Large intestine (tissue), 3 donors: ENCODE results near the gene NOTCH2. TPM values are rescaled to one million over a fixed set of nuclear protein-coding genes. Genes with fewer than 3 reads are reported as not detected.

Experiments used
- DNase-seq, 2 donors: peaks; one replicate each; pipeline versions ENCODE4 v3.0.0 to v3.0.0-alpha.2; 2013
- H3K27ac ChIP-seq: one replicate; pipeline ENCODE4 v1.5.1; 2013; ENCODE audit warnings: low read length
- H3K27me3 ChIP-seq: 2 replicates; pipeline ENCODE4 v1.6.1; 2013; ENCODE audit warnings: low read length; ENCODE audit not compliant: control insufficient read depth, insufficient read depth
- H3K36me3 ChIP-seq: 2 replicates; pipeline ENCODE4 v1.6.1; 2013; ENCODE audit warnings: low read length; ENCODE audit not compliant: control insufficient read depth, insufficient read depth
- H3K4me1 ChIP-seq: one replicate; pipeline ENCODE4 v1.6.1; 2013; ENCODE audit warnings: low read length; ENCODE audit not compliant: control insufficient read depth, insufficient read depth
- H3K4me3 ChIP-seq: one replicate; pipeline ENCODE4 v1.5.1; 2013; ENCODE audit warnings: low read length
- H3K9me3 ChIP-seq: one replicate; pipeline ENCODE4 v1.6.1; 2013; ENCODE audit warnings: mild to moderate bottlenecking, low read depth, low read length, moderate library complexity; ENCODE audit not compliant: control insufficient read depth
- WGBS: methylation state at CpG from one replicate; pipeline ENCODE4 v1.1.5; 2013; ENCODE audit warnings: low lambda C conversion rate; ENCODE audit not compliant: insufficient coverage; 5-methylcytosine and 5-hydroxymethylcytosine counted together
- polyA plus RNA-seq: library from polyadenylated mRNA; unstranded; fragments of 120-200 nt; gene quantifications from one replicate; pipeline ENCODE4 v1.2.1, GENCODE V29; 2013

The NOTCH2 gene
- polyA plus RNA-seq, 1 donor = 22.6 TPM

DNA sequence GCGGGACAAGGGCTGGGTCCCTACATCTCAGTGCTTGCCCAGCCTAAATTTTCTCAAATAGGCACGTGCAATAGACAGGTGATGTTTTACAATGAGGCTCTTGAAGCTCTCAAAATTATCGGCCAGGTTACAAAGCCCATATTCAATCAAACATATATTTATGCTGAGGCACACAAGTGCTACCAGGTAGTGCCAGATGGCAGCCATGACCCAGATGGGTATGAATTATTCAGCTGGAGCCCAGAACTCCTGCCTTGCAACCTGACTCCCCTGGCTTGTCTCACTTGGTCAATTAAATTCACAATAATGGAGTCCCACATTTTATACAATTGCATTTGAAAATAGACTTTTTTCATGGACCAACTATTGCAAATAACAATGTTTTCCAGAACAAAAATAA, 160.8 kb downstream of the NOTCH2 start:
- H3K27ac ChIP-seq = no peak overlapping the region
- H3K4me1 ChIP-seq = peaks cover 4% of the 10 kb centered on the region
- H3K4me3 ChIP-seq = no peak overlapping the region
- H3K27me3 ChIP-seq = no peaks in the 10 kb centered on the region
- WGBS = no CpG with 5 or more reads among the region's 3 CpGs
- H3K36me3 ChIP-seq = no peaks in the 10 kb centered on the region
- no peak for DNase-seq
- no peaks in the 10 kb centered on the region for H3K9me3 ChIP-seq

- H3K4me3 ChIP-seq = no peak overlapping the region
- no peaks in the 10 kb centered on the region for H3K27me3 ChIP-seq
- H3K36me3 ChIP-seq = no peaks in the 10 kb centered on the region
- peak; percentile 57 to 75 for DNase-seq
- WGBS = no CpG with 5 or more reads among the region's 4 CpGs
- no peaks in the 10 kb centered on the region for H3K9me3 ChIP-seq
- H3K4me1 ChIP-seq = peaks cover 4% of the 10 kb centered on the region
- H3K27ac ChIP-seq = no peak overlapping the region
Measured at GRCh38 chr1:119906927-119907652, 162.4 kb downstream of the NOTCH2 start.

GRCh38 chr1:119903443-119903835, 166.0 kb downstream of the NOTCH2 start:
- peaks cover 4% of the 10 kb centered on the region for H3K4me1 ChIP-seq
- no peaks in the 10 kb centered on the region for H3K27me3 ChIP-seq
- no peaks in the 10 kb centered on the region for H3K9me3 ChIP-seq
- H3K27ac ChIP-seq = no peak overlapping the region
- no peak overlapping the region for H3K4me3 ChIP-seq
- no peaks in the 10 kb centered on the region for H3K36me3 ChIP-seq
- no peak for DNase-seq

- Histone ChIP-seq H3K27ac (no peak overlapping the region), H3K4me1 (peaks cover 4% of the 10 kb centered on the region), H3K9me3 (no peaks in the 10 kb centered on the region), H3K27me3 (no peaks in the 10 kb centered on the region), H3K36me3 (no peaks in the 10 kb centered on the region), H3K4me3 (no peak overlapping the region)
- no CpG with 5 or more reads among the region's 4 CpGs for WGBS
- no peak for DNase-seq
Measured at GRCh38 chr1:119902775-119903442, 166.6 kb downstream of the NOTCH2 start.

DNA sequence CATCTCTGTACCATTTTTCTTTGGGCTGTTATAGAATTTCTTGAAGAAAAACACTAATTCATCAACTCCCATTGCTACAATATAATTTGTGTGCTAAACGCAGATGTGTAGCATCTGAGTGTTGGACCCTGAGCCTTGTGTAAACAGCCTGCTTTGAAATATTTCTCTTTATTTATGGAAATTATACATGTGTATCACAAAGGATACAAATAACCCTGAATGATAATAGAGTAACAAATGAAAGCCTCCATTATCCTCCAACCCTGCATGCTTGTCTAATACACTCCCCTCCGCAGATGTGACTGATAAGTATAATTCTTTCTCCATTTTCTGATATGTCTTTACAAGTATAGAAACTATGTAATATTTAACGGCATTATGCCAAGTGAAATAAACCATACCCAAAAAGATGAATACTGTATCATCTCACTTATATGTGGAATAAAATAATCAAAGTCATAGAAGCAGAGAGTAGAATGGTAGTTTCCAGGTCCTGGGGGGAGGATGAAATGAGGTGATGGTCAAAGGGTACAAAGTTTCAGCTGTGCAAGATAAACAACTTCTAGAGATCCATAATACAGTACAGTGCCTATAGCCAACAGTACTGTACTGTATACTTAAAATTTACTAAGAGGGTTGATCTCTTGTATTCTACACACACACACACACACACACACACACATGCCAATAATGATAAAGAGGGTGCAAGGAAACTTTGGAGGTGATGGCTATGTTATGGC, 170.3 kb downstream of the NOTCH2 start:
- Histone ChIP-seq H3K27me3 (no peaks in the 10 kb centered on the region), H3K9me3 (peaks cover 3% of the 10 kb centered on the region), H3K4me3 (no peak overlapping the region), H3K4me1 (no peaks in the 10 kb centered on the region), H3K27ac (no peak overlapping the region), H3K36me3 (no peaks in the 10 kb centered on the region)
- no peak for DNase-seq
- 90% methylated on average over 1 of the region's 3 CpGs for WGBS

DNA sequence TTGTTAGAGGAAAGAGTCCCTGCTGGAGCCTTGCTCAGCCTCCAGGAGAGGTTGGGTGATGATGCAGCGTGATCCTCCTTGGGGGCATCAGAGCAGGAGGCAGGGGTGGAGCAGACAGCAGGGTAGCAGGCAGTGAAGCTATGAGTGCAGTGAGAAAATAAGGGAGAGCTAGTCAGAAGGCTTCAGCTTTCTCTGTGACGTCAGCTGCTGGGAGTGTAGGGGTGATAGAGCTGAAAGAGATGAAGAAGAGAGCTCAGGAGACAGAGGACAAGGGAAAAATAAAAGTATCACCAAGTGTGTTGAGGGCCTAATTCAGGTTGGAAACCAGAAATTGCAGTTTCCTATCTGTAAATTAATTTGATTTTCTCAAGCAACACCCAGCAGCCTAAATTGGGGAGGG, 170.9 kb downstream of the NOTCH2 start:
- no peak overlapping the region for H3K27ac ChIP-seq
- no peaks in the 10 kb centered on the region for H3K4me1 ChIP-seq
- H3K4me3 ChIP-seq = no peak overlapping the region
- no peak for DNase-seq
- no peaks in the 10 kb centered on the region for H3K27me3 ChIP-seq
- H3K36me3 ChIP-seq = no peaks in the 10 kb centered on the region
- H3K9me3 ChIP-seq = peaks cover 3% of the 10 kb centered on the region
- WGBS = 50% methylated on average over 1 of the region's 2 CpGs

- no peak for DNase-seq
- Histone ChIP-seq H3K9me3 (peaks cover 3% of the 10 kb centered on the region), H3K27ac (no peak within 1 kb of the TSS), H3K36me3 (no peaks in the 10 kb centered on the region), H3K4me1 (no peaks in the 10 kb centered on the region), H3K27me3 (no peaks in the 10 kb centered on the region), H3K4me3 (no peak within 1 kb of the TSS)
- 83% methylated on average over 4 of the region's 24 CpGs for WGBS
Measured at GRCh38 chr1:119896303-119896702, 173.2 kb downstream of the NOTCH2 start, which contains the start of gene ADAM30. TSS of gene ADAM30 (minus strand) at chr1:119896515. CDS start at chr1:119896336, 179 bp downstream.

GRCh38 chr1:119895102-119895501, 174.4 kb downstream of the NOTCH2 start:
- H3K4me3 ChIP-seq = no peak overlapping the region
- no peaks in the 10 kb centered on the region for H3K4me1 ChIP-seq
- no CpG with 5 or more reads among the region's 4 CpGs for WGBS
- H3K27me3 ChIP-seq = no peaks in the 10 kb centered on the region
- DNase-seq = no peak
- no peak overlapping the region for H3K27ac ChIP-seq
- no peaks in the 10 kb centered on the region for H3K36me3 ChIP-seq
- H3K9me3 ChIP-seq = peaks cover 3% of the 10 kb centered on the region

- 56% methylated on average over 5 of the region's 10 CpGs for WGBS
- Histone ChIP-seq H3K4me1 (no peaks in the 10 kb centered on the region), H3K4me3 (no peak overlapping the region), H3K27me3 (no peaks in the 10 kb centered on the region), H3K27ac (no peak overlapping the region), H3K36me3 (no peaks in the 10 kb centered on the region), H3K9me3 (peaks cover 3% of the 10 kb centered on the region)
- no peak for DNase-seq
Measured at GRCh38 chr1:119893827-119894700, 175.4 kb downstream of the NOTCH2 start.
